HCT116 (cell line): Measurements from ENCODE around the gene RAB9A. TPM values are rescaled to one million over a fixed set of nuclear protein-coding genes. Genes with fewer than 3 reads are reported as not detected.

Source experiments
- ATAC-seq: fragments of 200-7000 bp; cut with Tn5 transposase; 2 replicates; pipeline ENCODE4 v1.9.1; 2020; ENCODE audit warnings: mild to moderate bottlenecking, moderate library complexity
- BruUV-seq: library from RNA; stranded (reverse); fragments of 400-500 nt; replicated peaks from 2 replicates; lab custom pipeline; 2021; lab: Mats Ljungman, UMichigan
- CTCF ChIA-PET: fragments of 300-600 bp; sonication (Branson Sonifier 250); formaldehyde crosslinking; loops from one replicate; lab custom pipeline; 2021; ENCODE audit warnings: antibody characterized with exemption; lab: Charles Lee
- POLR2A ChIA-PET: fragments of 300-600, 350-600 bp; sonication (Branson Sonifier 250); formaldehyde crosslinking; loops from one replicate; lab custom pipeline; 2021; ENCODE audit warnings: antibody characterized with exemption; lab: Charles Lee
- RAD21 ChIA-PET, 2 experiments: fragments of 300-600 bp; sonication (Branson Sonifier 250); formaldehyde crosslinking; loops; one replicate each; lab custom pipeline; 2023; ENCODE audit warnings: low total read pairs in 2 of 2; ENCODE audit not compliant: uncharacterized antibody in 2 of 2, unreplicated experiment in 2 of 2, low non-redundant PET in 1 of 2; lab: Charles Lee
- DNase-seq: peaks from one replicate; pipeline ENCODE4 v3.0.0-alpha.2; 2010; ENCODE audit warnings: low read depth, low spot score
- H2AFZ ChIP-seq: fragments of 200-600 bp; shearing (Covaris generic), sonication (generic); 2 replicates; pipeline ENCODE4 v1.6.1; 2017; ENCODE audit warnings: low read depth, mixed run types, mixed read lengths, antibody characterized with exemption, low read length; ENCODE audit not compliant: poor library complexity, severe bottlenecking
- H3K27ac ChIP-seq: 2 replicates; pipeline ENCODE4 v1.5.1; 2012; ENCODE audit warnings: low read depth, low read length
- H3K27me3 ChIP-seq: fragments of 200-600 bp; sonication (generic); 2 replicates; pipeline ENCODE4 v1.6.1; 2016; ENCODE audit warnings: mixed run types, low read length, mixed read lengths; ENCODE audit not compliant: insufficient read depth
- H3K36me3 ChIP-seq, 2 experiments: fragments of 200-500 bp in 1 of 2; fragments of 200-600 bp in 1 of 2; sonication (Bioruptor generic) in 1 of 2; sonication (generic) in 1 of 2; 2 replicates each; pipeline versions ENCODE4 v1.5.1 to v1.6.1; 2014 to 2016; ENCODE audit warnings: low read length in 2 of 2, inconsistent platforms in 1 of 2, mixed read lengths in 1 of 2, mixed run types in 1 of 2; ENCODE audit not compliant: insufficient read depth in 2 of 2, control insufficient read depth in 1 of 2
- H3K4me1 ChIP-seq, 2 experiments: fragments of 200-600 bp in 1 of 2; sonication (generic) in 1 of 2; 2 replicates each; pipeline versions ENCODE4 v1.5.1 to v1.6.1; 2012 to 2017; ENCODE audit warnings: low read length in 2 of 2, inconsistent platforms in 1 of 2, mild to moderate bottlenecking in 1 of 2, mixed read lengths in 1 of 2, mixed run types in 1 of 2, moderate library complexity in 1 of 2; ENCODE audit not compliant: insufficient read depth in 2 of 2, control insufficient read depth in 1 of 2
- H3K4me2 ChIP-seq: fragments of 200-600 bp; sonication (generic); 2 replicates; pipeline ENCODE4 v1.6.1; 2017; ENCODE audit warnings: mixed run types, low read length, mixed read lengths
- H3K4me3 ChIP-seq, 2 experiments: fragments of 200-600 bp in 1 of 2; sonication (generic) in 1 of 2; replicated peaks in 1 of 2; 2 replicates each; pipeline ENCODE4 v1.5.1; 2011 to 2016; ENCODE audit warnings: low read length in 2 of 2, control low read depth in 1 of 2, low read depth in 1 of 2, mild to moderate bottlenecking in 1 of 2, mixed read lengths in 1 of 2, mixed run types in 1 of 2
- H3K79me2 ChIP-seq: fragments of 200-600 bp; sonication (generic); 2 replicates; pipeline ENCODE4 v1.6.1; 2017; ENCODE audit warnings: mild to moderate bottlenecking, mixed run types, low read length, moderate library complexity, mixed read lengths; ENCODE audit not compliant: insufficient read depth
- H3K9ac ChIP-seq: fragments of 200-600 bp; sonication (generic); 2 replicates; pipeline ENCODE4 v1.6.1; 2016; ENCODE audit warnings: low read length, mixed read lengths
- H3K9me2 ChIP-seq: fragments of 200-600 bp; sonication (generic), shearing (Covaris generic); 2 replicates; pipeline ENCODE4 v1.6.1; 2017; ENCODE audit warnings: mixed run types, mild to moderate bottlenecking, moderate library complexity; ENCODE audit not compliant: insufficient read depth
- H3K9me3 ChIP-seq, 2 experiments: fragments of 200-500 bp in 1 of 2; fragments of 200-600 bp in 1 of 2; sonication (Bioruptor generic) in 1 of 2; sonication (generic) in 1 of 2; 2 replicates each; pipeline ENCODE4 v1.6.1; 2014 to 2017; ENCODE audit warnings: low read length in 2 of 2, mixed read lengths in 2 of 2, inconsistent platforms in 1 of 2, low read depth in 1 of 2, mild to moderate bottlenecking in 1 of 2, mixed run types in 1 of 2, moderate library complexity in 1 of 2; ENCODE audit not compliant: control insufficient read depth in 1 of 2, insufficient read depth in 1 of 2
- H4K20me1 ChIP-seq: fragments of 200-600 bp; sonication (generic), shearing (Covaris generic); 2 replicates; pipeline ENCODE4 v1.6.1; 2017; ENCODE audit warnings: mixed run types, mild to moderate bottlenecking, moderate library complexity; ENCODE audit not compliant: insufficient read depth
- ATF3 ChIP-seq: IDR thresholded peaks from 2 replicates; pipeline ENCODE4 v1.6.1; 2012
- CBX3 ChIP-seq: IDR thresholded peaks from 2 replicates; pipeline ENCODE4 v1.6.1; 2012; ENCODE audit warnings: low read depth
- CEBPB ChIP-seq: IDR thresholded peaks from 2 replicates; pipeline ENCODE4 v1.6.1; 2012; ENCODE audit warnings: low read depth
- ELF1 ChIP-seq: IDR thresholded peaks from 2 replicates; pipeline ENCODE4 v1.6.1; 2012; ENCODE audit warnings: low read depth, borderline replicate concordance
- EZH2 ChIP-seq: fragments of 200-600 bp; sonication (generic); IDR thresholded peaks from 2 replicates; pipeline ENCODE4 v1.6.1; 2017; ENCODE audit warnings: antibody characterized with exemption, mixed run types
- EZH2phosphoT487 ChIP-seq: fragments of 200-600 bp; IDR thresholded peaks from 2 replicates; pipeline ENCODE4 v1.6.1; 2018; ENCODE audit warnings: antibody characterized with exemption, borderline replicate concordance
- FOSL1 ChIP-seq: IDR thresholded peaks from 2 replicates; pipeline ENCODE4 v1.6.1; 2012; ENCODE audit warnings: low read depth
- MAX ChIP-seq: IDR thresholded peaks from 2 replicates; pipeline ENCODE4 v1.6.1; 2012
- POLR2A ChIP-seq: IDR thresholded peaks from 2 replicates; pipeline ENCODE4 v1.7.0; 2011; ENCODE audit warnings: borderline replicate concordance; ENCODE audit not compliant: insufficient read depth, insufficient read length; ENCODE audit errors: extremely low read depth
- SP1 ChIP-seq: IDR thresholded peaks from 2 replicates; pipeline ENCODE4 v1.6.1; 2012; ENCODE audit warnings: low read depth
- SRF ChIP-seq: IDR thresholded peaks from 2 replicates; pipeline ENCODE4 v1.6.1; 2012; ENCODE audit warnings: low read depth
- TCF7L2 ChIP-seq: IDR thresholded peaks from 2 replicates; pipeline ENCODE4 v1.7.0; 2011; ENCODE audit warnings: borderline replicate concordance, inconsistent platforms; ENCODE audit not compliant: insufficient read depth, insufficient read length; ENCODE audit errors: extremely low read depth
- YY1 ChIP-seq: IDR thresholded peaks from 2 replicates; pipeline ENCODE4 v1.6.1; 2011; ENCODE audit warnings: low read length, low read depth, moderate library complexity, mild to moderate bottlenecking; ENCODE audit not compliant: insufficient replicate concordance; ENCODE audit errors: extremely low read depth
- ZFX ChIP-seq: fragments of 450-650 bp; IDR thresholded peaks from 2 replicates; pipeline ENCODE4 v1.6.1; 2017
- intact Hi-C: fragments of 100-400 bp; cut with micrococcal nuclease; formaldehyde crosslinking; loops from 2 replicates; pipeline ENCODE4 v1.10.0; 2022
- total RNA-seq: library from RNA; stranded (reverse); gene quantifications from one replicate; pipeline ENCODE4 v1.2.1, GENCODE V29; 2021; ENCODE audit not compliant: unreplicated experiment
- TF ChIP-seq, protein P1 (sequence below), 3 experiments: fragments of 200-600 bp in 1 of 3; sonication (generic) in 1 of 3; IDR thresholded peaks in 2 of 3; conservative IDR thresholded peaks in 1 of 3; 2 replicates each; pipeline ENCODE4 v1.5.1; 2012 to 2017; ENCODE audit warnings: low read depth in 2 of 3, low read length in 2 of 3, antibody characterized with exemption in 1 of 3, borderline replicate concordance in 1 of 3, control low read depth in 1 of 3, mild to moderate bottlenecking in 1 of 3, mixed read lengths in 1 of 3, mixed run types in 1 of 3, moderate library complexity in 1 of 3; ENCODE audit not compliant: insufficient read depth in 1 of 3

The RAB9A gene
- total RNA-seq, 1 experiment from 2014 or later, result 23.9 TPM

GRCh38 chrX:13697455-13697854 lies 8.5 kb downstream of the RAB9A start:
- CTCF ChIA-PET, result no interaction called here
- no TSS peak for BruUV-seq
- RAD21 ChIA-PET, result no interaction called here
- TF ChIP-seq TCF7L2, result no peak
- no peak for TF ChIP-seq EZH2
- TF ChIP-seq EZH2phosphoT487, result no peak
- TF ChIP-seq ATF3, result no peak
- no peak for TF ChIP-seq POLR2A
- TF ChIP-seq, protein P1, sequence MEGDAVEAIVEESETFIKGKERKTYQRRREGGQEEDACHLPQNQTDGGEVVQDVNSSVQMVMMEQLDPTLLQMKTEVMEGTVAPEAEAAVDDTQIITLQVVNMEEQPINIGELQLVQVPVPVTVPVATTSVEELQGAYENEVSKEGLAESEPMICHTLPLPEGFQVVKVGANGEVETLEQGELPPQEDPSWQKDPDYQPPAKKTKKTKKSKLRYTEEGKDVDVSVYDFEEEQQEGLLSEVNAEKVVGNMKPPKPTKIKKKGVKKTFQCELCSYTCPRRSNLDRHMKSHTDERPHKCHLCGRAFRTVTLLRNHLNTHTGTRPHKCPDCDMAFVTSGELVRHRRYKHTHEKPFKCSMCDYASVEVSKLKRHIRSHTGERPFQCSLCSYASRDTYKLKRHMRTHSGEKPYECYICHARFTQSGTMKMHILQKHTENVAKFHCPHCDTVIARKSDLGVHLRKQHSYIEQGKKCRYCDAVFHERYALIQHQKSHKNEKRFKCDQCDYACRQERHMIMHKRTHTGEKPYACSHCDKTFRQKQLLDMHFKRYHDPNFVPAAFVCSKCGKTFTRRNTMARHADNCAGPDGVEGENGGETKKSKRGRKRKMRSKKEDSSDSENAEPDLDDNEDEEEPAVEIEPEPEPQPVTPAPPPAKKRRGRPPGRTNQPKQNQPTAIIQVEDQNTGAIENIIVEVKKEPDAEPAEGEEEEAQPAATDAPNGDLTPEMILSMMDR (IDR thresholded peaks at IDR 0.05 in 2 of 3, conservative IDR thresholded peaks at IDR 0.05 in 1 of 3; ENCODE audit: borderline replicate concordance in 1 of 3, insufficient read depth in 1 of 3, low read depth in 2 of 3, low read length in 2 of 3), result no peak
- Histone ChIP-seq H3K9me2 (no peaks in the 10 kb centered on the region), H3K4me2 (no peak overlapping the region), H4K20me1 (0 out of 2 replicates have a peak, but pooled peaks cover 4% of the 10 kb centered on the region), H3K36me3 (no peaks in the 10 kb centered on the region), H3K4me3 (no peak overlapping the region), H3K4me1 (peaks cover 21 to 28% of the 10 kb centered on the region in 2 experiments), H2AFZ (no peak overlapping the region), H3K79me2 (peaks cover 99% of the 10 kb centered on the region), H3K27ac (no peak overlapping the region), H3K9ac (no peak overlapping the region), H3K27me3 (no peaks in the 10 kb centered on the region), H3K9me3 (no peaks in the 10 kb centered on the region)
- intact Hi-C loops, result no loop called here
- POLR2A ChIA-PET, result no interaction called here
- DNase-seq (no peak), ATAC-seq (no peak)

DNA sequence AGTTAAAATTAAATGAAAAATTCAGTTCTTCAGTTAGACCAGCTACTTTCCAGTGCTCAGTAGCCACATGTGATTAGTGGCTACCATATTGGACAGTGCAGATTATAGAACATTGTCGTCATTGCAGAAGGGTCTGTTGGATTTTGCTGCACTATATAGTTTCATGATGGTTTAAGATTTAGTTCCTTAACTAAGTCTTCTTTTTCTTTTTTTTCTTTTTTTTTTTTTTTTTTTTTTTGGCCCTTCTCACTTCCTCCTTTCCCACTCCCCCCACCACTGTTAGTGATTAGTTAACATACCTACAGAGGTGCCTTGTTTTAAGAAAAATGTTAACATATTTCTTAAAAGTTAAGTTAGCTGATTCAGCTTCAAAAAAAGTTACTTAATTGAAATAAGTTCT lies 9.0 kb downstream of the RAB9A start:
- Histone ChIP-seq H3K36me3 (no peaks in the 10 kb centered on the region), H3K79me2 (peaks cover 99% of the 10 kb centered on the region), H3K4me2 (no peak overlapping the region), H3K9me2 (no peaks in the 10 kb centered on the region), H3K9me3 (no peaks in the 10 kb centered on the region), H3K9ac (no peak overlapping the region), H2AFZ (no peak overlapping the region), H4K20me1 (0 out of 2 replicates have a peak, but pooled peaks cover 4% of the 10 kb centered on the region), H3K4me1 (peaks cover 16 to 24% of the 10 kb centered on the region in 2 experiments), H3K27ac (no peak overlapping the region), H3K27me3 (no peaks in the 10 kb centered on the region), H3K4me3 (no peak overlapping the region)
- no TSS peak for BruUV-seq
- intact Hi-C loops, result no loop called here
- no peak for DNase-seq
- ChIA-PET RAD21 (no interaction called here), POLR2A (no interaction called here), CTCF (no interaction called here)
- ATAC-seq, result no peak
- TF ChIP-seq ELF1, result no peak
- no peak for TF ChIP-seq SP1
- TF ChIP-seq CEBPB, result no peak
- no peak for TF ChIP-seq CBX3
- TF ChIP-seq, protein P1 (IDR thresholded peaks at IDR 0.05 in 2 of 3, conservative IDR thresholded peaks at IDR 0.05 in 1 of 3; ENCODE audit: borderline replicate concordance in 1 of 3, insufficient read depth in 1 of 3, low read depth in 2 of 3, low read length in 2 of 3), result no peak
- no peak for TF ChIP-seq ZFX
- TF ChIP-seq POLR2A, result no peak
- TF ChIP-seq TCF7L2, result no peak
- TF ChIP-seq ATF3, result no peak
- no peak for TF ChIP-seq MAX
- TF ChIP-seq YY1, result no peak
- TF ChIP-seq FOSL1, result no peak
- TF ChIP-seq SRF, result no peak
